ENCODE data around the gene PSMA7.
A peak's percentile ranks its signal among the peaks of the same experiment; 100 is the strongest.
"Not testable (repeated sequence)": the region's sequence is repeated elsewhere in the genome, so short reads cannot be mapped to it uniquely, and the experiment has no call there.

The PSMA7 gene

GRCh38 chr20:62151835-62152364 lies 8.7 kb upstream of the PSMA7 start:
- no peak for DNase-seq

DNA sequence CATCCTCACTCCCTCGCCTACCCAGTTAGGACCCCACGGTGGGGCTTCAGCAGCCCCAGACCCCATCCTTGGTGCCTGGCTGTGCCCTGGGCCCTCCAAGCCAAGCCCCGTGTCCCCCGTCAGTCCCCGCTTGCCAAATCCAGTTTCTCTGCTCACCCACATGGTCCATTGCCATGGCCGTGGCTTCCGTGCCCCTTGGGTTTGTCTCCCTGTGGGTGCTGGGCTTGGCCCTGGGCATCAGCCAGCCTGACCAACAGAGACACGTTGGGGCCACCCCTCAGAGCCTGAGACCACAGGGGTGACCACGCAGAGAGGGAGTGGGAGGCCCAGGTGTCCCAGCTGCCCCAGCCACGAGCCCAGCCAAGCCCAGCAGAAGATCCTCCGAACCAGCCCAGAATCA lies 8.0 kb upstream of the PSMA7 start:
- DNase-seq: no peak

- no peak for DNase-seq
Measured at GRCh38 chr20:62150310-62150575, 7.0 kb upstream of the PSMA7 start.

GRCh38 chr20:62149532-62150309 lies 6.5 kb upstream of the PSMA7 start:
- no peak for DNase-seq

- DNase-seq: no peak
Measured at GRCh38 chr20:62148908-62149314, 5.7 kb upstream of the PSMA7 start.

DNA sequence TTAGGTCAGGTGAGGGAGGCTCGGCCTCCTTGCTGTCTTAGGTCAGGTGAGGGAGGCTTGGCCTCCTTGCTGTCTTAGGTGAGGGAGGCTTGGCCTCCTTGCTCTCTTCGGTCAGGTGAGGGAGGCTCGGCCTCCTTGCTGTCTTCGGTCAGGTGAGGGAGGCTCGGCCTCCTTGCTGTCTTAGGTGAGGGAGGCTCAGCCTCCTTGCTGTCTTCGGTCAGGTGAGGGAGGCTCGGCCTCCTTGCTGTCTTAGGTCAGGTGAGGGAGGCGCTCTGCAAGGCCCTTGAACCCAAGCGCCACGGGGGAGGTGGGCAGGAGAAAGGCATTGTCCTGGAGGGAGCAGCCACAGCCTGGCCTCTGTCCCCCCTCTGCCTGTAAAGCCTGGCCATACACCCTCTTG lies 5.2 kb upstream of the PSMA7 start:
- DNase-seq: not testable (repeated sequence)

- DNase-seq: no peak
Measured at GRCh38 chr20:62147528-62147927, 4.3 kb upstream of the PSMA7 start.

DNA sequence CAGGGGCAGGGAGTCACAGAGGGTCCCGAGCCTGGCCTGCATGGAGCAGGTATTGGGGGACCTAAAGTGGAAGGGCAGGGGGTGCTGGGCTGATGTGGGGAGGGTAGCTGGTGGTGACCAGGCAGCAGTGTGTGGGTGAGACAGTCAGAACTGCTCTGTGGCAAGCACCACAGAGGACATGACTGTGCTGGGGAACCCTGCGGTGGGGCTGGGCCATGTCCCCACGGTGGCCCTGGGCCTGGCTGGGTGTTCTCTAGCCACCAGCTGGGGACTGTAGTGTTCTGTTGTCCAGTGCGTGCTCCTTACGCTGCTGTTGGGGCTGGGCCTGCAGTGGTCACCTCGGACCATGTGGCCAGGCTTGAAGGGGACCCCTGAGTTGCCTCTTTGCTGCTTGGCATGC lies 3.9 kb upstream of the PSMA7 start:
- no peak for DNase-seq

DNA sequence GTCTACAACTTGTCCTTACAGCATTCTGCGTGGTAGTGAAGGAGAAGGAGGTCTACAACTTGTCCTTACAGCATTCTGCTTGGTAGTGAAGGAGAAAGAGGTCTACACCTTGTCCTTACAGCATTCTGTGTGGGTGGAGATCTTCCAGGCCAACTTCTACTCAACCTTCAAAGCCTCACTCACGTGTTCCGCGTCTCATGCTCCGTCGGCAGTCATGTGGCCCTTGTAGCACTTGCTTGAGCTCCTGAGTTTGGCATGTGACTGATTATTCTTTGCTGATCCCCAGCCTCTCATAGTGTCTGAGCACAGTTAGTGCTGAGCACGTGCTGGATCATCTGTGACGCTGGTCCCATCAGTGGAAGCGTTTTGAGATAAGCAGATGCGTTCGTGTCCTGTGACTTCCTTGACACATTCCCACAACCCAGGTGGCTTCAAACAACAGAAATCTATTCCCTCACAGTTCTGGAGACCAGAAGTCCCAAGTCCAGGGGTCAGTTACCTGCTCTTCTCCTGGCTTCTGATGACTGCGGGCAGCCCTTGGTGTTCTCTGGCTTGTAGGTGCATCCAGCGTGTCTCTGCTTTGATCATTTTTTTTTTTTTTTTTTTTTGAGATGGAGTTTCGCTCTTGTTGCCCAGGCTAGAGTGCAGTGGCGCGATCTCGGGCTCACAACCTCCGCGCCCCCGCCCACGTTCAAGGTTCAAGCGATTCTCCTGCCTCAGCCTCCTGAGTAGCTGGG lies 3.0 kb upstream of the PSMA7 start:
- DNase-seq: no peak

- no peak for DNase-seq
Measured at GRCh38 chr20:62145688-62146018, 2.5 kb upstream of the PSMA7 start.

GRCh38 chr20:62143957-62144825 lies 997 bp upstream of the PSMA7 start:
- peak; percentile 75 for DNase-seq

DNA sequence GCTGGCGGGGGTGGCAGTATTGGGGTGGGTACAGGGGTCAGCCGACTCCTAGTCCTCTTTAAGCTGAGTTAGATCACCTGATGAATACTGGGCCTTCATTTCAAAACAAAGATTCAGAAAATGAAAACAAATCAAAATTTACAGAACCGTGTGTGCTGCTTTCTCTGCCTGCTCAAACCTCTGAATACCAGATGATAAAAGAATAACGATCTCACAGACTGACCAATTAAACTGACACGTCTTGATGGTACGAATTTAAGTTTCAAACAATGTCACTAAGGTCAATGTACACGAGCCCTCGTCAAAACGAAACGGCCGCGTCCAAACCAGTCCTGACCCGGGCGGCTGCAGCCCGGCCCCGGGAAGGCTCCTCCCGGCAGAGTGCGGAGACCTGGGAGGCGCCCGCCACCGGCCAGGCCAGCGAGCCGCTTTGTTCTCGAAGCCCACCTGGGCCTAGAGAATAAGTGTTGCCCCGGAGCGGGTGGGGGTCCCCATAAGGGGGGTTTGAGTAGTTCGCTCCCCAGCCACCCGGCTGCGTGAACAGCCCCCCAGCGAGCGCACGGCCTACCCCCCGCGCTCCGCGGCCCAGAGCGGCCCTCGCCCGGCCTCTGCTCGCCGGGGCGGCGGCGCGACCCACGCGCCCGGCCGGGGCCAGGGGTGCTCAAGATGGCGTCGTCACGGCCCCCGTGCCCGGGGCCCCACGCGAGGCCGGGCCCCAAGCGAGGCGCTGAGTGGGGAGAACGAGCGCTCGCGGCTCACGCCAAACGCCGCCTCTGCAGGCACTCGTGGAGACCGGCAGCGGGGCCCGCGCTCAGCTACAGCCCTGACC lies 728 bp downstream of the PSMA7 start:
- DNase-seq: peak; percentile 32

DNA sequence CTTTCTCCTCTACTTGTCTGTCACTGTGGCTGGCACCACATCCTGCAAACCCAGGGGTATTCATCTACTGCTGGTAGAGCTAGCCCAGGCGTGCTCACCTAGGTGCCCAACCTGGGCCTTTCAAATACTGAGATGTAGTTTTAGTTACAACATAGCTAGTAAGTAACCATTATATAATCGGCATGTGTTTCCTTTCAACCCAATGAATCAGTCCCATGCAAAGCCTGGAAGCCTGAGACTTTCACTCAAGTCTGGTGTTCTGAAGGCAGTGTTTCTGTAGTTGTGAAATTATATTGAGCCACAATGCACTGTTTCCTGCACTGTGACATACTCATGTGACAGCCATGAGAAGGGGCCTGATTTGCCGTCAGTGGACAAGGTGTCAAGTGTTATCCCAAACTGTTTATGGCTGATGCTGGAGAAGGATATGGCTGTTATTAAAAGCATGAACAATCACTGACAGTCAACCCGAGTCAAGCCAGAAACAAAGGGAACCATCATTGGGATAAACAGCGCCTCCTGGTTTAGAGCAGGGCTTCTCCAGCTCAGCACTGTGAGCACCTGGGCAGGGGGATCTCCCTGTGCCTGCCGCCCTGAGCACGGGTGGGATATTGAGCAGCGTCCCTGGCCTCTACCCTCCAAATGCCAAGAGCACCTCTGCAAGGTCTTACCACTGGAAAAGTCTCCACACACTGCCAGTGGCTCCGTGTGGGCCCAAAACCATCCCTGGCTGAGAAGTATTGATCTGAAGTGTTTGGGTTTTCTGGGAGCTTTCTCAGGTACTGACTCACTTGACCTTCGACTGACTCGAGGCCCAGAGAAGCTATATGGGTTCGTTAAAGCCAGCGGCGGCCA lies 1.6 kb downstream of the PSMA7 start:
- peak; percentile 37 for DNase-seq

DNA sequence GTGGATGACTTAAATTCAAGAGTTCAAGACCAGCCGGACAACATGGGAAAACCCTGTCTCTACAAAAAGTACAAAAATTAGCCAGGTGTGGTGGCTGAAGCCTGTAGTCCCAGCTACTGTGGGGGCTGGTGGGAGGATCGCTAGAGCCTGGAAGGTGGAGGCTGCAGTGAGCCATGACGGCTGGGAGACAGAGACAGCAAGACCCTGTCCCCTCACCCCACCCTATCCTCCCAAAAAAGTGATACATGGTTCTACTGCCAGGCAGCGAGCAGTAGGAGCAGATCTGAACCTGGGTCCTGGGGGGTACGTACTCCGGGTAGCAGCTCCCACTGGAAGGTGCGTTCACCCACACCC lies 2.2 kb downstream of the PSMA7 start:
- DNase-seq: no peak

- DNase-seq: no peak
Measured at GRCh38 chr20:62139636-62140035, 3.6 kb downstream of the PSMA7 start.

DNA sequence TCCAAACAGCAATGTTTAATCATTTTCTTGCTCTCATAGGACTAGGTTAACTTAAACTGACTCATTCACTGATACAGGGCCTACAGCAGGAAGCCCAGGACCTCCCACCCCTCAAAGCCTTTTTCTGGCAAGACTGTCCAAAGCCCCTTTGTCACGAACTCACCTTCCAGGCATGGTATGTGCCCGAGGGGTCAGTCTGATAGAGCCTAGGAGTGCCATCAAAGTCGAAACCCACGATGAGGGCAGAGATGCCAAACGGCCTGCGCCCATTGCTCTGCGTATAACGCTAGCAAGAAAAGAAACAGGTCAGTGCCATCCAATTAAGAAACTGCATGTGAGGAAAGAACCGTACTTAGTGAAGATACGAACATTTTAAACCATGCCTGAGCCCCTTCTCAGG lies 4.3 kb downstream of the PSMA7 start:
- DNase-seq: no peak

DNA sequence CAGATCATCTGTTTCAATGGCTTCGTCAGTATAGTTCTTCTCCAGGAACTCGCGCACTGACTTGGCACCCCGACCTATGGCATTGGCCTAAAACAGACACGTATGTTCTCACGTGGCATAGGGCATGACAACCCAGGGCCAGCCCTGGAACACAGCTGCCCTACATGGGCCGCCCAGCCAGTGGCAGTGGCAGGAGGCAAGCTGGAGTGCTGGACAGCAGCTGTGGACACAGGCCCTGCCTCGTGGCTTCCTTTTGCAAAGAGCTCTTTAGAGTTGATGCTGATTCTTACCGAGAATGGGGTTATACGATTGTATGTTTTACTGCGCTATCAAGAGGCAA lies 5.0 kb downstream of the PSMA7 start:
- no peak for DNase-seq

GRCh38 chr20:62137478-62138203 lies 5.6 kb downstream of the PSMA7 start:
- no peak for DNase-seq

DNA sequence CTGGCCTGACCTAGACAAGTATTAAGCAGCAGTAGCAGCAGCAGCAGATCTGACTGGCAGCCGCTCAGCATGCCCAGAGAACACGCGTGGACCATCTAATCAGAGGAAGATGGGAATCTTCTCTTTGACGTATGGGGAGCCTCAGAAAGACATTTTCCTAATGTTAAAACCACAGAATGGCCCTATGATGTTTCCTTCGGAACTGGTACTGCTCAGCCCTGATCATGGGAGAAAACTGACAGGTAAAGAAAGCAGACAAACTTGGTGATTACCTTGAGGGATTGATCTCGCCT lies 6.2 kb downstream of the PSMA7 start:
- DNase-seq: no peak

GRCh38 chr20:62136283-62137091 lies 6.7 kb downstream of the PSMA7 start:
- DNase-seq: peak; percentile 68

Measured in activated CD4-positive, alpha-beta T cell treated with anti-CD3 and anti-CD28 coated beads, Interleukin-2, Interleukin-6, amounts not matched to agents 100 ng/mL and 50 ng/mL, durations not matched to agents 16 hours and 8 hours (primary cell).